GM12874 (cell line): ENCODE results near the gene PDE6B.

Source experiments
- TF ChIP-seq, protein P1 (sequence below): IDR thresholded peaks from 2 replicates; pipeline ENCODE4 v1.5.1; 2011; ENCODE audit warnings: low read depth, mild to moderate bottlenecking, control low read depth, low read length, moderate library complexity; ENCODE audit not compliant: insufficient read depth

The PDE6B gene

DNA sequence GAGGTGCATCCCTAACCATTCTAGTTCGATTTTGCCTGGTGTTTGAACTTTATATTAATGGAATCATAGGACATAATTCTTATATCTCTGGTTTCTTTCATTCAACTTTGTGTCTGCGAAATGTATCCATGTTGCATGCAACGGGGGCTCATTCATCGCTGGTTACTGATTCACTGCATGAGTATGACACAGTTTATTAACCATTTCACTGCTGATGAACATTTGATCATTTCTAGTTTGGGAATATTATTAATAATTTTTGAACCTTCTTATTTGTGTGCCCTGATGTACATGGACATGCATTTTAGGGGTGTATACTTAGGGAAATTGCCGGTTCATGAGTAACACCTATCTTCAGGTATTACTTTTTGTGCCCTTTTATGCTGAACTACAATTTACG lies 44.2 kb upstream of the PDE6B start:
- TF ChIP-seq, protein P1, sequence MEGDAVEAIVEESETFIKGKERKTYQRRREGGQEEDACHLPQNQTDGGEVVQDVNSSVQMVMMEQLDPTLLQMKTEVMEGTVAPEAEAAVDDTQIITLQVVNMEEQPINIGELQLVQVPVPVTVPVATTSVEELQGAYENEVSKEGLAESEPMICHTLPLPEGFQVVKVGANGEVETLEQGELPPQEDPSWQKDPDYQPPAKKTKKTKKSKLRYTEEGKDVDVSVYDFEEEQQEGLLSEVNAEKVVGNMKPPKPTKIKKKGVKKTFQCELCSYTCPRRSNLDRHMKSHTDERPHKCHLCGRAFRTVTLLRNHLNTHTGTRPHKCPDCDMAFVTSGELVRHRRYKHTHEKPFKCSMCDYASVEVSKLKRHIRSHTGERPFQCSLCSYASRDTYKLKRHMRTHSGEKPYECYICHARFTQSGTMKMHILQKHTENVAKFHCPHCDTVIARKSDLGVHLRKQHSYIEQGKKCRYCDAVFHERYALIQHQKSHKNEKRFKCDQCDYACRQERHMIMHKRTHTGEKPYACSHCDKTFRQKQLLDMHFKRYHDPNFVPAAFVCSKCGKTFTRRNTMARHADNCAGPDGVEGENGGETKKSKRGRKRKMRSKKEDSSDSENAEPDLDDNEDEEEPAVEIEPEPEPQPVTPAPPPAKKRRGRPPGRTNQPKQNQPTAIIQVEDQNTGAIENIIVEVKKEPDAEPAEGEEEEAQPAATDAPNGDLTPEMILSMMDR, result no peak

DNA sequence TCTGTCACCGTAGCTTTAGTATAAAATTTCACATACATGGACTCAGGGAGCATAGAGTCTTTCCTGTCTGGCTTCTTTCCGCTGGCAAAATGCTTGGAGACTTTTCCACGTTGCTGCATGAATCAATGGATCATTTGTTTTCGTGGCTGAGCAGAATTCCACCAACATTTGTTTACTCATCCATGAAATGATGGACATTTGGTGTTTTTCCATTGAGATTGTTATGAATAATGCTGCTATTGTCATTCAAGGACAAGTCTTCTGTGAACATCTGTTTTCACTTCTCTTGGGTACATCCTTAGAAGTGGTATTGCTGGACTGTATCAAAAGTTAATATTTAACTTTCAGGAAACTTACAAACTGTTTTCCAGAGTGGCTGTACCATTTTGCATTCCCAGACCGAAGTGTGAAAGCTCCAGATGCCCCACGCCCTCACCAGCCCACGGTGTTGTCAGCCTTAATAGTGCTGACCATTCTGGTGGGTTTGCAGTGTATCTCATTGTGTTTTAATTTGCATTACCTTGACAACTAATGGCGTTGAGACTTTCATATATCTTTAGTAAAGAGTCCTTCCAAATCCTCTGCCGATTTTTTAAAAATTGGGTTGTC lies 43.5 kb upstream of the PDE6B start:
- TF ChIP-seq, protein P1, result no peak

DNA sequence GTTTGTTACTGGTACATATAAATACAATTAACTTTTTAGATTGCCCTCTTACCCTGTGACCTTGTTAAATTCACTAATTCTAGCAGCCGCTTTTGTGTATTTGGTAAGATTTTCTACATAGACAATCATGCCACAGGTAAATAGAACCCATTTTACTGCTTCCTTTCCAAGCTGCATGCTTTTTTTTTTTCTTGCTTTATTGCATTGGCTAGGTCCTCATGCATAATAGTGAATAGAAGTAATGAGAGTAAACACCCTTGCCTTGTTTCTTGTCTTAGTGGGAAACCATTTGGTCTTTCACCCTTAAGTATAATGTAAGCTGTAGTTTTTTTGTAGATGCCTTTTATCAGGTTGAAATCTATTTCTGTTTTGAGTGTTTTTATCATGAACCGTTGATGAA lies 41.6 kb upstream of the PDE6B start:
- TF ChIP-seq, protein P1, result no peak

DNA sequence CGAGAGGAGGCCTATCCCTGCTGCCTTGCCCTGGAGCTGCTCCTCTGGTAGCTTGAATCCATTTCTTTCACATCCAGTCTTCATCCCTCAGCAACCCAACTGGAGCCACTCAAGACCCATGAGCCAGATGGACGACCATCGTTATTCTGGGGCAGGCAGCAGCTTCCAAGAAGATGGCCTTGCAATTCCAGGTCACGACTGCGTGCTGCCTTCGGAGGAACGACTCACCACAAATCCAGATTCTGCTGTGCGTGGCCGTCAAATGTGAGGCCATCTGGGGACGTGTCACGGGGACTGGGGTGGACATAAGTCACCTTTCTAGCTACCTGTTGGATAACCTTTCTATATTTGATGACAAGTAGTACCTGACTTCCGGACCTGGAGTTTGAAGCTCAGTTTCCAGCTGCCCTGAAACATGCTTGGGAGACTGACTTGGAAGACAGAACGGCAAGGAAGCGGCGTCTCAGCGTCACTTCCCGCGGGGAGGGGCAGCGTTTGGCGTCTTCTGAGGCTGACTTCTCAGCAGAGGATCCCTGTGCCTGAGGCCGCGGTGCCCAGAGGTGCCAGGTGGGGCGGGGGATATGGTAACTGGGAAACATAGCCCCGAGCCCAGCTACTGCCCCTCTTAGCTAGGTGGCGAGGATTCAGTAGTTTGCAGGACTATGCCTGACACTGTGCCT lies 37.6 kb upstream of the PDE6B start:
- TF ChIP-seq, protein P1, result no peak

DNA sequence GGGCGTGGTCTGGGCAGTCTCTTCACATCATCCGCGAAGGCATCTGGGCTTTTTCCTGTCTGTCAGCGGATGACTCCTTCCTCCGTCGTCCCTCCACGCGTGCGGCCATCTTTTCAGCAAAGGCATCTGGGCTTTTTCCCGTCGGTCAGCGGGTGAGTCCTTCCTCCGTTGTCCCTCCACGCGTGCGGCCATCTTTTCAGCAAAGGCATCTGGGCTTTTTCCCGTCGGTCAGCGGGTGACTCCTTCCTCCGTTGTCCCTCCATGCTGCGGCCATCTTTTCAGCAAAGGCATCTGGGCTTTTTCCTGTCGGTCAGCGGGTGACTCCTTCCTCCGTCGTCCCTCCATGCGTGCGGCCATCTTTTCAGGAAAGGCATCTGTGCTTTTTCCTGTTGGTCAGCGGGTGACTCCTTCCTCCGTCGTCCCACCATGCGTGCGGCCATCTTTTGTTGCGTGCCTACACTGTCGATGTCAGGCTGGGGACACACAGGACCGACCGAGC lies 37.0 kb upstream of the PDE6B start:
- TF ChIP-seq, protein P1, result no peak

DNA sequence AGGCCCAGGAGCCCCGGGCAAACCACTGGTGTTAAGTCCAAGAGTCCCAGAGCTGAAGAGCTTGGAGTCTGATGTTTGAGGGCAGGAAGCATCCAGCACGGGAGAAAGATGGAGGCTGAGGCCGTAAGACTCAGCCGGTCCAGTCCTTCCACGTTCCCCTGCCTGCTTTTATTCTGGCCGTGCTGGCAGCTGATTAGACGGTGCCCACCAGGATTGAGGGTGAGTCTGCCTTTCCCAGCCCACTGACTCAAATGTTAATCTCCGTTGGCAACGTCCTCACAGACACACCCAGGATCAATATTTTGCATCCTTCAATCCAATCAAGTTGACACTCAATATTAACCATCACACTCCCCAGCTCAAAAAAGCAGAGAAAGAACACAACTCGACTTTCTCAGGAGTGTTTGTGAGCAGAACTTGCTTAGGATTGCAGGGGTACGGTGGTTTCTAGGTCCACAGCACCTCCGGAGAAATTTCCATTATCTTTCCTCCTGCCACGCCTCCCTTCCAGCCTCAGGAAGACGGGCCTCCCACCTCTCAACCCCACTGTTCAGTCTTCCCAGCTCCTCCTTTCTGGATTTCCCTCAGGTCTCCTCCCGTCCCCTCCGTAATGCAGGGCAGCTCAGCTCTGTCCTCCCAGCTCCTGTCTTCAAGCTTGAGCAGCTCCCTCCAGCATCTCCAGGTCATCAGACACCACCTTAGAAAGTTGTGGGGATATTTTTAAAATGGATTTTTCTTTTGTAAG lies 36.0 kb upstream of the PDE6B start:
- TF ChIP-seq, protein P1, result no peak

DNA sequence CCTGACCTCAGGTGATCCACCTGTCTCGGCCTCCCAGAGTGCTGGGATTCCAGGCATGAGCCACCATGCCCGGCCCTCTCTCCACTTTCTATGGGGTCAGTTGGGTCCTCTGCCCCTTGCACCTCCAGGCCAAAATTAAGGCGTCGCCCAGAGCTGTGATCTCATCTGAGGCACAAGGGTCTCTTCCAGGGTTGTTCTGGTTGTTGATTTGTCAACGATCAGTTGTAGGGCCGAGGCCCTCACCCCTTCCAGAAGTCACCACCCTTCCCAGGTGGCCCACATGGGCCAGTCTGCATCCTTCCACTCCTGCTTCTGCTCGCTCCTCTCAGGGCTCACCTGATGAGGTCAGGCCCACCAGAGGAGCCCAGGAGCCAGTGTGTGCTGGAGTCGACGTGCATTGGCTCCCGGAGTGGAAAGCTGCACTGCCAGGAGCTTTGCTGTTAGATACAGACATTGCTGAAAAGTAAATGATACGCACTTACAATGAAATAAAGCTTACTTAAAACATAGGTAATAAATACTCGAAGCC lies 35.0 kb upstream of the PDE6B start:
- TF ChIP-seq, protein P1, result no peak
